ENCODE measurements around the gene CHD3.
"Not testable (repeated sequence)": the region's sequence is repeated elsewhere in the genome, so short reads cannot be mapped to it uniquely, and the experiment has no call there.

Gene CHD3

DNA sequence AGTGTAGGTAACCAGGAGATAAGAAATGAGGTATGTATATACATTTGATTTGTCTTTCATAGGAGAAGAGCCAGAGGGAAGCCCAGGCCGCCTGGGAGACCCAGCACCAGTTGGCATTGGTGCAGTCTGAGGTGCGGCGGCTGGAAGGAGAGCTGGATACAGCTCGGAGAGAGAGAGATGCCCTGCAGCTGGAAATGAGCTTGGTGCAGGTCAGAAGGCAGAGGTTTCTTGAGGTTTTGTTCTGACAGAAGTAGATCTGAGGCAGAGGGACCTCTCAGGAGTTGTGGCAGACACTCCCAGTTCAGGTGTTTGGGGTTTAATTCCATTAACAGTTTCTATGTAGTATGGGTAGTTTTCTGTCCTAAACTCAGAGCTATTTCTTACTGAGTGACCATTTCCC is 51.4 kb downstream of the CHD3 start:
- no peak for DNase-seq

DNA sequence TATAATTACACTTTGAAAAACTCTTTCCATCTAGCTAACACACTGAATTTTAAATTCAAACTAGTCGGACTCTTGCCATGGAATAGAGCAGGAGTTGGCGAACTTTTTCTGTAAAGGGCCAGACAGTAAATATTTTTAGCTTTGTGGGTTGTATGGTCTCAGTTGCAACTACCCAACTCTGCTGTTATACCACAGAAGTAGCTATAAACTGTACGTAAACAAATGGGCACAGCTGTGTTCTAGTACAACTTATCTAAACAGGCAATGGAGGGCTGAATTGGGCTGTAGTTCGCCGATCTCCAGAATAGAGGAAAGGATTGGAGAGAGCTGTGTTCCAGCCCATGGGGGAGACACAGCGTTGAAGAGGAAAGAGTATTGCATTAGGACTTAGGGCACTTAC is 52.2 kb downstream of the CHD3 start:
- no peak for DNase-seq

DNA sequence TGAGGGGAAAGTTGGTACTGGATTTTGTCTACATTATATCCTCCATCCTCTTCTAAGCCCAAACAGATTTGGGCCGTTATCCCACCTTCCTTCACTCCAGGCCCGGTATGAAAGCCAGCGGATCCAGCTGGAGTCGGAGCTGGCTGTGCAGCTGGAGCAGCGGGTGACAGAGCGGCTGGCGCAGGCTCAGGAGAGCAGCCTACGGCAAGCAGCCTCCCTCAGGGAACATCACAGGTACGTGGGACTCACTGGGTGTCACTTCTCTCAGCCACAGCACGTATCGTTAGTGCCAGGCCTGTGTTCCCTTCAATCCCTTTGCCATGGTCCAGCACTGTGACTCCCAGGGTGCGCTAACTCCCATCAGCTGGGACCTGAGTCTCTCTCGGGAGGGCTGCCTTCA is 54.7 kb downstream of the CHD3 start:
- DNase-seq, result no peak

DNA sequence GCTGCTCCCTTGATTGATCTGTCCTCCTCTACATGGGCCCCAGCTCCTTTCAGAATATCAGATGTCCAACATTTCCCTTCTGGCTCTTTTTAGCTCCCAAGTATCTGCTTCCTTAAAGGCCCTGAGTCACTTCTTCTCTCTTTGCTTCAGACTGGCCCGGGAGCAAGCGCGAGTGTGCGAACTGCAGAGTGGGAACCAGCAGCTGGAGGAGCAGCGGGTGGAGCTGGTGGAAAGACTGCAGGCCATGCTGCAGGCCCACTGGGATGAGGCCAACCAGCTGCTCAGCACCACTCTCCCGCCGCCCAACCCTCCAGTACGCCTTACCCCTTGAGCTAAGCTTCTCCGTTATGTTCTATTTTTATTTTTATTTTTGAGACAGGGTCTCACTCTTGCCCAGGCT is 55.7 kb downstream of the CHD3 start:
- DNase-seq, result no peak

DNA sequence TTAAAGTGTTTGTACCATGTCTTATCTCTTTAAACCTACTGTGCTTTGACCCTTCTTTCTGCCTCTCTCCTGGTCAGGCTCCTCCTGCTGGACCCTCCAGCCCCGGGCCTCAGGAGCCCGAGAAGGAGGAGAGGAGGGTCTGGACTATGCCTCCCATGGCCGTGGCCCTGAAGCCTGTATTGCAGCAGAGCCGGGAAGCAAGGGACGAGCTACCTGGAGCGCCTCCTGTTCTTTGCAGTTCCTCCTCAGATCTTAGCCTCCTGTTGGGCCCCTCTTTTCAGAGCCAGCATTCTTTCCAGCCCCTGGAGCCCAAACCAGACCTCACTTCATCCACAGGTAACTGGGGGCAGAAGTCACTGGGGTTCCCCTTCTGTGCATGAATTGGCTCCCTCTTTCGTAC is 57.1 kb downstream of the CHD3 start:
- no peak for DNase-seq

DNA sequence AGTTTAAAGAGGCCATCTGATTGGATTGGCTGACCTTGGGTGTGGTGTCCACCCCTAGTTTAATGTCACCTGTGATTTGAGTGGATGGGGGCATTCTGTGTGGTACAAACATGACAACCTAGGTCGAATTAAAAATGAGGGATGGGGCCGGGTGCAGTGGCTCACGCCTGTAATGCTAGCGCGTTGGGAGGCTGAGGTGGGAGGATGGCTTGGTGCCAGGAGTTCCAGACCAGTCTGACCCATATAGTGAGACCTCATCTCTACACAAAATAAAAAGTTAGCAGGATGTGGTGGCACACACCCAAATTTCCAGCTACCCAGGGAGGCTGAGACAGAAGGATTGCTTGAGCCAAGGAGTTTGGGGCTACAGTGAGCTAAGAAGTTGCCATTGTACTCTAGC is 57.9 kb downstream of the CHD3 start:
- no peak for DNase-seq

DNA sequence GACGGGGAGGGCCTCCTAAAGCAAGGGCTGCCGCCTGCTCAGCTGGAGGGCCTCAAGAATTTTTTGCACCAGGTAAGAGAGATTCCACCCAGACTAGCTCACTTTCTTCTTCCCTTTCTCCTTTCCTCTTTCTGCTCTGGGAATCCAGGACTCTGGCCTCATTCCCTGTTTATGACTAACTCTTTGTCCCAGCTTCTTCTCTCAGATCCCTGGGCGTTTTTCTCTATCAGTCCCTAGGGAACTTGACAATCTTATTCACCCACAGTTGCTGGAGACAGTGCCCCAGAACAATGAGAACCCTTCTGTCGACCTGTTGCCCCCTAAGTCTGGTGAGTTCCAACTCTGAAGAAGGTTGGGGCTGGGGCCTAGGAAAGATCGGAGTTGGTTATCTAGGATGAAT is 59.1 kb downstream of the CHD3 start:
- no peak for DNase-seq

DNA sequence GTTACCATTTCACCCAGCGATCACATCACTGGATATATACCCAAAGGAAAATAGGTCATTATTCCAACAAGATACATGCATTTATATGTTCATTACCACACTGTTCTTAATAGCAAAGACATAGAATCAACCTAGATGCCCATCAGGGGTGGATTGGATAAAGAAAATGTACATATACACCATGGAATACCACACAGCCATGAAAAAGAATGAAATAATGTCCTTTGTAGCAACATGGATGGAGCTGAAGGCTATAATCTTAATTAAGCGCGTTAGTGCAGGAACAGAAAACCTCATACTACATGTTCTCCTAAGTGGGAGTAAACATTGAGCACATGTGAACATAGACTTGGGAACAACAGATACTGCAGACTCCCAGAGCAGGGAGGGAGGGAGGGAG is 62.0 kb downstream of the CHD3 start:
- no peak for DNase-seq

DNA sequence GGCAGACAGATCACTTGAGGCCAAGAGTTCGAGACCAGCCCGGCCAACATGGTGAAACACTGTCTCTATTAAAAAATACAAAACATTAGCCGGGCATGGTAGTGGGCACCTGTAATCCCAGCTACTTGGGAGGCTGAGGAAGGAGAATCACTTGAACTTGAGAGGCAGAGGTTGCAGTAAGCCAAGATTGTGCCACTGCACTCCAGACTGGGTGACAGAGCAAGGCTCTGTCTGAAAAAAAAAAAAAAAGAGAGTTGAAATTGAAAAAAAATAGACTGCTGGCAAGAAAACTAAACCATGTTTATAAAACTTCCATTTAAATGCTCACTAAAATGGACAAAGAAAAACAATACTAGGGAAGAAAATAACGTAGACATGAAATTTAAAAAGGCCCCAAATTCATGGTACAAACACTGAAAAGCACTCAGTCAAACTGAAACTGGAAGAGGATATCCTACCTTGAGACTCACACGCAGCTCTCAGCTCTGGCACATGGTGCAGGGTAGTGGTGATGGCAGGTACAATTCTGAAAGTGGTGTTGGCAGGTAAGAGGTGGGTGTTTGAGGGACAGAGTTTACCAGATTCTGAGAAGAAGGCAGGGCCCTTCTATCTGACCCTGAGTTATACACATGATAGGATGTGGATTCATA is 62.7 kb downstream of the CHD3 start:
- DNase-seq, result no peak

DNA sequence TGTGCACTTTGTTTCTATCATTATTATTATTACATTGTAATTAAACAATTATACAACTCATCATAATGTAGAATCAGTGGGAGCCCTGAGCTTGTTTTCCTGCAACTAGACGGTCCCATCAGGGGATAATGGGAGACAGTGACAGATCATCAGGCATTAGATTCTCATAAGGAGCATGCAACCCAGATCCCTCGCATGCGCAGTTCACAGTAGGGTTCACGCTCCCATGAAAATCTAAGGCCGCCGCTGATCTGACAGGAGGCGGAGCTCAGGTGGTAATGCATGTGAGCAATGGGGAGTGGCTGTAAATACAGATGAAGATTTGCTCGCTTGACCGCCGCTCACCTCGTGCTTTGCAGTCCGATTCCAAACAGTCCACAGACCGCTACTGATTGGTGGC is 64.7 kb downstream of the CHD3 start:
- not testable (repeated sequence) for DNase-seq

DNA sequence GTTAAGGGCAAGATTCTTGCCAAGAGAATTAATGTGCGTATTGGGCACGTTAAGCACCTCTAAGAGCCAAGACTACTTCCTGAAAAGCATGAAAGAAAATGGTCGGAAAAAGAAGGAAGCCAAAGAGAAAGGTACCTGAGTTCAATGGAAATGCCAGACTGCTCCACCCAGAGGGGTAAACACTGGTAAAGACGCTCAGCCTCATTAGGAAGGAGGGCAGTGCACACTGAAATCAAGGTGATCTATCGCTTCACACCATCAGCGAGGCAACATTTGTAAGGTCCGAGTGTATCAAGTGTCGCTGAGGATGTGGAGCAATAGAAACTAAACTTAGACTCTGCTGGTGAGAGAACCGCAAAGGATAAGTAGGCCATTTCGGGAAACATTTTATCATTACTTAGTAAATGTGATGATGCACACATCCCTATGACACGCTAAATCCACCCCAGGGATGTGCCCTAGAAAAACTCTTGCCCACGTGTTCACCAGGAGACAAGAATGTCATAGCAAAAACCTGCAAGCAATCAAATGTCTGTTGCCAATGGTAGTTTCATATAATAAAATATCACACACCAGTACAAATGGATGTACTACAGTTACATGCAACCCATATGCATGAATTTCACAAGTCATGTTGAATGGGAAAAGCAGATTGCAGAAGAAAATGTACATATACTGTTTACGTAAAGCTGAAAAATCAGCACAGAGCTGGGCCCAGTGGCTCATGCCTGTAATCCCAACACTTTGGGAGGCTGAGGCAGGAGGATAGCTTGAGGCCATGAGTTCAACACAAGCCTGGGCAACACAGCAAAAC is 67.0 kb downstream of the CHD3 start:
- no peak for DNase-seq

DNA sequence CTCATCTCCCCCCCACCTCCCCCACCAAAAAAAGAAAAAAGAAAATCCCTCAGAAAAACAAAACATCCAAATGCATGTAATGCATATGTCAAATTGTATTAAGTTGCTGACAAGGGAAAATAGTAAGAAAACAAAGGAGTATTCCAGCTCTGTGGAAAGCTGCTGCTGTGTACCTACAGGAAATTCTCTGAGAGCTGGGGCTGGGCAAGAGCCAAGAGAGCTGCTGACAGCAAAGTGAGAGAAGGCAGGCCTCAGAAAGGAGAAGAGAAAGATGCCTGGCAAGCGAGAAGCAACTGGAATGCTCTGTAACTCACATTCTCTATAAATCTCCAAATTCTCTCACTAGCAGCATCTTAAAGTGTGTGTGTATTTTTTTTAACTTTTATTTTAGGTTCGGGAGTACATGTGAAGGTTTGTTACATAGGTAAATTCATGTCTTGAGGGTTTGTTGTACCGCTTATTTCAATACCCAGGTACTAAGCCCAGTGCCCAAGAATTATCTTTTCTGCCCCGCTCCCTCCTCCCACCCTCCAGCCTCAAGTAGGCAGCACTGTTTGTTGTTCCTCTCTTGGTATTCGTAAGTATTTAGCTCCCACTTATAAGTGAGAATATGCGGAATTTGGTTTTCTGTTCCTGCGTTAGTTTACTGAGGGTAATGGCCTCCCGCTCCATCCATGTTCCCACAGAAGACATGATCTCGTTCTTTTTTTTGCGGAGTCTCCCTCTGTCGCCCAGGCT is 67.8 kb downstream of the CHD3 start:
- DNase-seq, result no peak

DNA sequence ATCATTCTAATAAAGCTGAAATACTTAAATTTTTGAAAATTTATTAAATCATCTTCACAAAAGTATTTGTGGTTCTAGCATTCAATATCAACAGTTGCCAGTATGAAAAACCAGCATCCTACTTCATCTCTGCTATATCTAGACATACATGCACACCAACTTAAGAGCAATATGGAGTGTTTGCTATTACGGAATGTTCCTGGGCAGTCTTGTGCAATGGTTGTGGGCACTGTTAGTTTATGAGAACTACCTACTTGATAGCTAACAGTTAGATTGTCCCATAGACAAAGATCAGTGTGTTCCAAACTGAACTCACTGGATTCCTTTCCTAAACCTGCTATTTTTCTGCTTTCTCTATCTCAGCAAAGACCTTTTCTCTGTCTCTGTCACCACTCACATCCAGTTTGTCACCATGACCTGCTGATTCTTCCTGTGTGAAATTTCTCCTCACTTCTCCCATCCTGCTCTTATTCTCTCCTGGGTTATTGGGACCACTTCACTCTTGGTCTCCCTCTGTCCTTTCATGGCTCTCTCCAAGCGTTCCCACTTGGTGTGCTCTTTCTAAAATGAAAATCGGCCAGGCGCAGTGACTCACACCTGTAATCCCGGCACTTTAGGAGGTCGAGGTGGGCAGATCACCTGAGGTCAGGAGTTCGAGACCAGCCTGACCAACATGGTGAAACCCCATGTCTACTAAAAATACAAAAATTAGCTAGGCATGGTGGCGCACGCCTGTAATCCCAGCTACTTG is 71.1 kb downstream of the CHD3 start:
- no peak for DNase-seq

DNA sequence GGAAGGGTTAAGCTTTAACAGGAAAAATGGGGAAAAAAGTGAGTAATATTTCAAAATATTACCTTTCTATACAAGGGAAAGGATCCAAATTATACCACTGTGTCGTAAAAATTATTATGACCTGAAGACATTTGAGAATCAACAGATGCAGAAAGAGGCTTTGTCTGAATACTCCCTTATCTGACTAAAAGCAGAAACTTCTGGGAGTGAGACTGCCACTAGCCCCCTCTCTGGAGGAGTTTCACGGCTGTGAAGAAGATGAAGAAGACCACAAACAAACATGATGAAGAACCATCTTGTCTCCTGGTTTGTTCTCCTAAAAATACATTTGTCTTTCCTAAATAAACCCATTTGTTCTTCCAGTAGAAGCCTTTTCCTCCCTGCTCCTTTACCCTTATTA is 72.8 kb downstream of the CHD3 start:
- DNase-seq, result no peak

Measured in DMS 273 treated with DMSO at 0.1 percent for 48 hours (cell line).